ENCODE data around the gene SFXN3. TPM values are rescaled to one million over a fixed set of nuclear protein-coding genes. Genes with fewer than 3 reads are reported as not detected.

Gene SFXN3
- total and polyA plus RNA-seq, 2 donors from 2014 or later, result 23.3 to 51.6 TPM

DNA sequence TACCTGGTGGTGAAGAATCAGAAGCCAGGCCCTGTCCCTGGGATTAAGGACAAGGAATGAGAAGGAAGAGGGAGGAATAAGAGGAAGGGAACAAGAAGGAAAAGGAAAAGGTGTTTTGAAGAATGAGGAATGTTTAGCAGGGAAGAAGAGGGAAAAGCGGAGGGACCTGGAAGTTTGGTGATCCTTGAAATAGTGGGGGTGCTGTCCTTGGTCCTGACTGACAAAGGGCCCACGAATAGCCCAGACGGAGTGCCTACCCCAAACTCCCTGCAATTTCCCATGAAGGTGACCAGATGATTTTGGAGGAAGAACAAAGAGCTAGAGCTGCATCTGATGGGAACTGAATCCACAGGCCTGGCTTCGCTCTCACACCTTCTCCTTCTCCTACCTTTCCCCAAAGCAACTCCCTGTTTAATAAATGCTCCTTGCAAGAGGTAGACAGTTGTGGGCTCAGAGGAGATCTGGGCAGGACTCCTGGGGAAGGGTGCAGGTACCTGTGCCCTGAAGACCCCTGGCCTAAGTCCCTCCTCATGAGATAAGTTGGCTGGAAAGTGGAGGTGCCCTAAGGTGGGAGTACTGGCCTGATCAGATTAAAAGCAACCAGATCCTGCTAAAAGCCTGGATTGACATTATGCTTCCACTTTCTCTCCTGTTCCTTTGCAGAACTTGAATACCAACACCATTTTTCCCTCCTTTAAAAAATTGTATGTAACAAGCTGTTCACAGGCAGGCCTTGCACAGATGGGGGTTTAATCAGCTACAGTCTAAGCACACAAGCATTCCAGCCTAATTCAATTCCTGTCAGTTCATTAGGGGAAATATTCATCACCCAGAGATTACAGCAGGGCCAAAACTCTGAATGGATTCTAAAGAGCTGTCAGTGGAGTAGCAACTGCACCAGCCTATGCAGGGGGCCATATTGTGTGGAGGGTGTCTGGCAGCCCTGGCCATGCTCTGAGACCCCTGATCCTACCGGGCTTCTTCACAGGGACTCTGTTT, 50.2 kb downstream of the SFXN3 start:
- Histone ChIP-seq H3K9me3 (ENCODE audit: control insufficient read depth in 2 of 3, insufficient read depth in 1 of 3, low read length in 3 of 3) (no peaks in the 10 kb centered on the region), H3K27me3 (ENCODE audit: control insufficient read depth, insufficient read depth, low read length) (peaks cover 7% of the 10 kb centered on the region), H3K4me1 (ENCODE audit: control insufficient read depth in 2 of 3, insufficient read depth in 2 of 3, low read depth in 1 of 3, low read length in 3 of 3) (no peaks in the 10 kb centered on the region), H3K36me3 (ENCODE audit: control insufficient read depth in 2 of 3, insufficient read depth in 3 of 3, low read length in 3 of 3) (no peaks in the 10 kb centered on the region), H3K4me3 (ENCODE audit: low read length in 3 of 3) (no peak overlapping the region), H3K27ac (ENCODE audit: low read depth in 2 of 2, low read length in 2 of 2) (no peak overlapping the region), H3K9ac (ENCODE audit: low read length in 3 of 3) (no peak overlapping the region)
- intact Hi-C loops (cut with DNase I), result no loop called here
- TF ChIP-seq, protein P1, sequence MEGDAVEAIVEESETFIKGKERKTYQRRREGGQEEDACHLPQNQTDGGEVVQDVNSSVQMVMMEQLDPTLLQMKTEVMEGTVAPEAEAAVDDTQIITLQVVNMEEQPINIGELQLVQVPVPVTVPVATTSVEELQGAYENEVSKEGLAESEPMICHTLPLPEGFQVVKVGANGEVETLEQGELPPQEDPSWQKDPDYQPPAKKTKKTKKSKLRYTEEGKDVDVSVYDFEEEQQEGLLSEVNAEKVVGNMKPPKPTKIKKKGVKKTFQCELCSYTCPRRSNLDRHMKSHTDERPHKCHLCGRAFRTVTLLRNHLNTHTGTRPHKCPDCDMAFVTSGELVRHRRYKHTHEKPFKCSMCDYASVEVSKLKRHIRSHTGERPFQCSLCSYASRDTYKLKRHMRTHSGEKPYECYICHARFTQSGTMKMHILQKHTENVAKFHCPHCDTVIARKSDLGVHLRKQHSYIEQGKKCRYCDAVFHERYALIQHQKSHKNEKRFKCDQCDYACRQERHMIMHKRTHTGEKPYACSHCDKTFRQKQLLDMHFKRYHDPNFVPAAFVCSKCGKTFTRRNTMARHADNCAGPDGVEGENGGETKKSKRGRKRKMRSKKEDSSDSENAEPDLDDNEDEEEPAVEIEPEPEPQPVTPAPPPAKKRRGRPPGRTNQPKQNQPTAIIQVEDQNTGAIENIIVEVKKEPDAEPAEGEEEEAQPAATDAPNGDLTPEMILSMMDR (IDR thresholded peaks at IDR 0.05; ENCODE audit: borderline replicate concordance, extremely low read depth, insufficient read depth), result no peak
- peak in 3 of 5 donors; percentile 64 to 73 (median 65) for DNase-seq
- FAIRE-seq, result no peak

- FAIRE-seq (no peak), DNase-seq (no peak)
- no peak overlapping the region for H3K4me3 ChIP-seq (ENCODE audit: low read length in 3 of 3)
- H3K27me3 ChIP-seq (ENCODE audit: control insufficient read depth, insufficient read depth, low read length), result peaks cover 7% of the 10 kb centered on the region
- TF ChIP-seq, protein P1 (IDR thresholded peaks at IDR 0.05; ENCODE audit: borderline replicate concordance, extremely low read depth, insufficient read depth), result no peak
- no peaks in the 10 kb centered on the region for H3K36me3 ChIP-seq (ENCODE audit: control insufficient read depth in 2 of 3, insufficient read depth in 3 of 3, low read length in 3 of 3)
- no peaks in the 10 kb centered on the region for H3K4me1 ChIP-seq (ENCODE audit: control insufficient read depth in 2 of 3, insufficient read depth in 2 of 3, low read depth in 1 of 3, low read length in 3 of 3)
- intact Hi-C loops (cut with DNase I), result no loop called here
- no peak overlapping the region for H3K27ac ChIP-seq (ENCODE audit: low read depth in 2 of 2, low read length in 2 of 2)
- H3K9ac ChIP-seq (ENCODE audit: low read length in 3 of 3), result no peak overlapping the region
- no peaks in the 10 kb centered on the region for H3K9me3 ChIP-seq (ENCODE audit: control insufficient read depth in 2 of 3, insufficient read depth in 1 of 3, low read length in 3 of 3)
Observed at GRCh38 chr10:101085846-101086245, 54.8 kb downstream of the SFXN3 start.

DNA sequence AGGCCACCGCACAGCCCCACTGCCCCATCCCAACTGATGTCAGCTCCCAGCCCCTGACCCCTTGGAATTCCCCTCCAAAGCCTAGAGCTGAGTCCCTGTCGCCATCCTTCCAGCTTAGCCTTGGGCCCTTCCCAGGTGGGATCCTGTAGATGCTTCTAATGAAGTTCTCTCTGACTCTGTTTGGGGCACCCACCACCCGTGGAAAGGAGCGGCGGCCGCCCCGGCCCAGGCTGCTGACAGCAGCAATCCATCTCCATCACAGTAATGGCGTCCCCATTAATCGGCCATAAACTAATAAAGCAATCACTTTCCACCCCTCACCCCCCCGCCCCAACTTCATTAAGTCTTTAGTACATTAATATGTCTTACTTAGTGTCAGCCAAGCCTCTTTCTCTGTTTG, 56.3 kb downstream of the SFXN3 start:
- H3K27me3 ChIP-seq (ENCODE audit: control insufficient read depth, insufficient read depth, low read length), result peaks cover 7% of the 10 kb centered on the region
- FAIRE-seq (no peak), DNase-seq (no peak)
- H3K4me3 ChIP-seq (ENCODE audit: low read length in 3 of 3), result no peak overlapping the region
- TF ChIP-seq, protein P1 (IDR thresholded peaks at IDR 0.05; ENCODE audit: borderline replicate concordance, extremely low read depth, insufficient read depth), result no peak
- H3K36me3 ChIP-seq (ENCODE audit: control insufficient read depth in 2 of 3, insufficient read depth in 3 of 3, low read length in 3 of 3), result no peaks in the 10 kb centered on the region
- H3K27ac ChIP-seq (ENCODE audit: low read depth in 2 of 2, low read length in 2 of 2), result no peak overlapping the region
- H3K9ac ChIP-seq (ENCODE audit: low read length in 3 of 3), result no peak overlapping the region
- intact Hi-C loops (cut with DNase I), result no loop called here
- H3K4me1 ChIP-seq (ENCODE audit: control insufficient read depth in 2 of 3, insufficient read depth in 2 of 3, low read depth in 1 of 3, low read length in 3 of 3), result no peaks in the 10 kb centered on the region
- H3K9me3 ChIP-seq (ENCODE audit: control insufficient read depth in 2 of 3, insufficient read depth in 1 of 3, low read length in 3 of 3), result no peaks in the 10 kb centered on the region

All from kidney (tissue), 14 donors.